ENCODE results near the gene CELF4.
A peak's percentile ranks its signal among the peaks of the same experiment; 100 is the strongest.

The CELF4 gene

GRCh38 chr18:37405772-37406171 is 159.8 kb downstream of the CELF4 start:
- Histone ChIP-seq H3K4me3 (ENCODE audit: low read depth in 1 of 2, low read length in 2 of 2) (no peak overlapping the region), H3K4me2 (ENCODE audit: insufficient read depth, low read length) (no peak overlapping the region), H2AFZ (ENCODE audit: low read depth, low read length) (no peak overlapping the region), H3K27ac (ENCODE audit: low read length) (no peak overlapping the region), H3K36me3 (ENCODE audit: insufficient read depth, low read length) (no peaks in the 10 kb centered on the region), H3K9me3 (ENCODE audit: insufficient read depth, low read length, severe bottlenecking) (no peaks in the 10 kb centered on the region), H3K79me2 (ENCODE audit: insufficient read depth, low read length) (no peaks in the 10 kb centered on the region), H3K4me1 (ENCODE audit: insufficient read depth, low read length) (0 out of 2 replicates have a peak, but pooled peaks cover 6% of the 10 kb centered on the region), H3K27me3 (ENCODE audit: insufficient read depth, low read length, poor library complexity) (no peaks in the 10 kb centered on the region), H4K20me1 (ENCODE audit: insufficient read depth, low read length) (no peaks in the 10 kb centered on the region), H3K9ac (ENCODE audit: low read depth, low read length) (no peak overlapping the region)
- ATAC-seq (ENCODE audit: insufficient read depth, low read depth) (no peak), DNase-seq (no peak)
- TF ChIP-seq, protein P1, sequence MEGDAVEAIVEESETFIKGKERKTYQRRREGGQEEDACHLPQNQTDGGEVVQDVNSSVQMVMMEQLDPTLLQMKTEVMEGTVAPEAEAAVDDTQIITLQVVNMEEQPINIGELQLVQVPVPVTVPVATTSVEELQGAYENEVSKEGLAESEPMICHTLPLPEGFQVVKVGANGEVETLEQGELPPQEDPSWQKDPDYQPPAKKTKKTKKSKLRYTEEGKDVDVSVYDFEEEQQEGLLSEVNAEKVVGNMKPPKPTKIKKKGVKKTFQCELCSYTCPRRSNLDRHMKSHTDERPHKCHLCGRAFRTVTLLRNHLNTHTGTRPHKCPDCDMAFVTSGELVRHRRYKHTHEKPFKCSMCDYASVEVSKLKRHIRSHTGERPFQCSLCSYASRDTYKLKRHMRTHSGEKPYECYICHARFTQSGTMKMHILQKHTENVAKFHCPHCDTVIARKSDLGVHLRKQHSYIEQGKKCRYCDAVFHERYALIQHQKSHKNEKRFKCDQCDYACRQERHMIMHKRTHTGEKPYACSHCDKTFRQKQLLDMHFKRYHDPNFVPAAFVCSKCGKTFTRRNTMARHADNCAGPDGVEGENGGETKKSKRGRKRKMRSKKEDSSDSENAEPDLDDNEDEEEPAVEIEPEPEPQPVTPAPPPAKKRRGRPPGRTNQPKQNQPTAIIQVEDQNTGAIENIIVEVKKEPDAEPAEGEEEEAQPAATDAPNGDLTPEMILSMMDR (IDR thresholded peaks at IDR 0.05; ENCODE audit: borderline replicate concordance, extremely low read depth, low read length, poor library complexity, severe bottlenecking), result no peak
- TF ChIP-seq EZH2 (IDR thresholded peaks at IDR 0.05; ENCODE audit: borderline replicate concordance, low read depth, low read length, severe bottlenecking), result no peak

DNA sequence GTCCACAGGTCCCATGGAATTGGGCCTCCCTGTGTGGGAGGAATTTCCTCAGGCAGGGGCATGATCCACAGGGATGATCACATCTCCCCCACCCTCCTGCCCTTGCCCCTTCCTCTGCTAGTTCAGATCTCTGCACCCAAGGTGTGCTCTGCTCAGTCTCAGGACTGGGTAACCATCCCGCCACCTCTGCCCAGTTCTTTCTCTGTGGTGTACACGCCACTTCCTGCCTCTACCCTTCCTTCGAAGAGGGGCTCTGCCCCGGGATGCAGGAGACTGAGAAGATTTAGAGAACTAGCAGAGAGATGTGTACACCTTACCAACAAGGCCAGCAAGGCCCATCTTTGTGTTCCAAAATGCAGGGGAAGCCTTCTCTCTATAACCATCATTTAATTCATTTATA is 160.4 kb downstream of the CELF4 start:
- Histone ChIP-seq H3K36me3 (ENCODE audit: insufficient read depth, low read length) (no peaks in the 10 kb centered on the region), H3K4me1 (ENCODE audit: insufficient read depth, low read length) (0 out of 2 replicates have a peak, but pooled peaks cover 6% of the 10 kb centered on the region), H3K4me2 (ENCODE audit: insufficient read depth, low read length) (no peak overlapping the region), H3K9me3 (ENCODE audit: insufficient read depth, low read length, severe bottlenecking) (no peaks in the 10 kb centered on the region), H3K27ac (ENCODE audit: low read length) (no peak overlapping the region), H4K20me1 (ENCODE audit: insufficient read depth, low read length) (no peaks in the 10 kb centered on the region), H3K79me2 (ENCODE audit: insufficient read depth, low read length) (no peaks in the 10 kb centered on the region), H3K9ac (ENCODE audit: low read depth, low read length) (no peak overlapping the region), H3K27me3 (ENCODE audit: insufficient read depth, low read length, poor library complexity) (no peaks in the 10 kb centered on the region), H3K4me3 (ENCODE audit: low read depth in 1 of 2, low read length in 2 of 2) (no peak overlapping the region), H2AFZ (ENCODE audit: low read depth, low read length) (no peak overlapping the region)
- DNase-seq (peak; percentile 48), ATAC-seq (ENCODE audit: insufficient read depth, low read depth) (peak; percentile 93)
- TF ChIP-seq, protein P1 (IDR thresholded peaks at IDR 0.05; ENCODE audit: borderline replicate concordance, extremely low read depth, low read length, poor library complexity, severe bottlenecking), result no peak
- TF ChIP-seq EZH2 (IDR thresholded peaks at IDR 0.05; ENCODE audit: borderline replicate concordance, low read depth, low read length, severe bottlenecking), result no peak

GRCh38 chr18:37403788-37404187 is 161.8 kb downstream of the CELF4 start:
- Histone ChIP-seq H3K9ac (ENCODE audit: low read depth, low read length) (no peak overlapping the region), H3K36me3 (ENCODE audit: insufficient read depth, low read length) (no peaks in the 10 kb centered on the region), H3K27me3 (ENCODE audit: insufficient read depth, low read length, poor library complexity) (no peaks in the 10 kb centered on the region), H3K4me3 (ENCODE audit: low read depth in 1 of 2, low read length in 2 of 2) (no peak overlapping the region), H3K79me2 (ENCODE audit: insufficient read depth, low read length) (no peaks in the 10 kb centered on the region), H4K20me1 (ENCODE audit: insufficient read depth, low read length) (no peaks in the 10 kb centered on the region), H3K9me3 (ENCODE audit: insufficient read depth, low read length, severe bottlenecking) (no peaks in the 10 kb centered on the region), H3K4me2 (ENCODE audit: insufficient read depth, low read length) (no peak overlapping the region), H3K4me1 (ENCODE audit: insufficient read depth, low read length) (0 out of 2 replicates have a peak, but pooled peaks cover 6% of the 10 kb centered on the region), H3K27ac (ENCODE audit: low read length) (no peak overlapping the region), H2AFZ (ENCODE audit: low read depth, low read length) (no peak overlapping the region)
- no peak for TF ChIP-seq EZH2 (IDR thresholded peaks at IDR 0.05; ENCODE audit: borderline replicate concordance, low read depth, low read length, severe bottlenecking)
- TF ChIP-seq, protein P1 (IDR thresholded peaks at IDR 0.05; ENCODE audit: borderline replicate concordance, extremely low read depth, low read length, poor library complexity, severe bottlenecking), result no peak
- ATAC-seq (ENCODE audit: insufficient read depth, low read depth), result no peak
- no peak for DNase-seq

Measured in DND-41 (cell line).